K562 (cell line): Measurements from ENCODE around the gene ZNF709. TPM values are rescaled to one million over a fixed set of nuclear protein-coding genes. Genes with fewer than 3 reads are reported as not detected.
A peak's percentile ranks its signal among the peaks of the same experiment; 100 is the strongest.

Source experiments
- CREBBP ChIP-seq: IDR thresholded peaks from one replicate; pipeline ENCODE4 v1.6.1; 2012; ENCODE audit warnings: low read depth, mild to moderate bottlenecking, control low read depth, inconsistent platforms, low read length
- DLX4 ChIP-seq: fragments of 250-450 bp; sonication (Bioruptor Pico); IDR thresholded peaks from 2 replicates; pipeline ENCODE4 v1.6.1; 2021; ENCODE audit warnings: mild to moderate bottlenecking
- DMBX1 ChIP-seq: fragments of 250-450 bp; sonication (Bioruptor Pico); IDR thresholded peaks from 2 replicates; pipeline ENCODE4 v1.8.0; 2022; ENCODE audit warnings: inconsistent platforms, mild to moderate bottlenecking, moderate library complexity, borderline replicate concordance
- E2F8 ChIP-seq: fragments of 450-650 bp; IDR thresholded peaks from 2 replicates; pipeline ENCODE4 v1.7.1; 2018; ENCODE audit warnings: mild to moderate bottlenecking, low read depth; ENCODE audit not compliant: partially characterized antibody
- EGR1 ChIP-seq: fragments of 450-650 bp; conservative IDR thresholded peaks from 2 replicates; pipeline ENCODE4 v1.6.1; 2017; ENCODE audit warnings: mild to moderate bottlenecking
- EP300 ChIP-seq: IDR thresholded peaks from 2 replicates; pipeline ENCODE4 v1.6.1; 2012; ENCODE audit warnings: low read length, improper control_type of control experiment
- ETV6 ChIP-seq, 3 experiments: fragments of 150-350 bp in 1 of 3; sonication (generic) in 1 of 3; formaldehyde crosslinking in 1 of 3; IDR thresholded peaks; 2 replicates each; pipeline versions ENCODE4 v1.6.1 to v1.8.0; 2014 to 2022; ENCODE audit warnings: borderline replicate concordance in 2 of 3, low read depth in 2 of 3, antibody characterized with exemption in 1 of 3, low read length in 1 of 3, mild to moderate bottlenecking in 1 of 3, missing genetic modification reagents in 1 of 3
- FOXM1 ChIP-seq, 2 experiments: fragments of 450-650 bp in 1 of 2; sonication (generic) in 1 of 2; formaldehyde crosslinking in 1 of 2; IDR thresholded peaks; 2 replicates each; pipeline versions ENCODE4 v1.6.1 to v1.9.0; 2017 to 2022; ENCODE audit warnings: low read depth in 2 of 2, mild to moderate bottlenecking in 2 of 2, missing genetic modification reagents in 1 of 2, moderate library complexity in 1 of 2
- HNRNPK ChIP-seq: fragments of 200-400 bp; formaldehyde crosslinking; IDR thresholded peaks from one replicate; pipeline ENCODE4 v1.6.1; 2018; ENCODE audit warnings: mild to moderate bottlenecking, low read depth, low read length; ENCODE audit not compliant: poor library complexity, severe bottlenecking
- HNRNPUL1 ChIP-seq: fragments of 200-400 bp; formaldehyde crosslinking; IDR thresholded peaks from 2 replicates; pipeline ENCODE4 v1.6.1; 2017; ENCODE audit warnings: low read length
- ID3 ChIP-seq, 2 experiments: fragments of 250-450 bp in 1 of 2; fragments of 450-650 bp in 1 of 2; sonication (Bioruptor Pico) in 1 of 2; IDR thresholded peaks; 2 replicates each; pipeline versions ENCODE4 v1.6.1 to v1.8.0; 2016 to 2021; ENCODE audit warnings: mild to moderate bottlenecking in 2 of 2, moderate library complexity in 2 of 2, missing compliant biosample characterization in 1 of 2, missing genetic modification characterization in 1 of 2
- KHSRP ChIP-seq: fragments of 450-650 bp; IDR thresholded peaks from 2 replicates; pipeline ENCODE4 v1.6.1; 2017
- KLF16 ChIP-seq: IDR thresholded peaks from 2 replicates; pipeline ENCODE4 v1.6.1; 2016; ENCODE audit warnings: antibody characterized with exemption
- LCOR ChIP-seq: sonication (generic); formaldehyde crosslinking; IDR thresholded peaks from 2 replicates; pipeline ENCODE4 v1.8.0; 2022; ENCODE audit warnings: mild to moderate bottlenecking, missing genetic modification reagents
- MAX ChIP-seq: sonication (generic); formaldehyde crosslinking; IDR thresholded peaks from 2 replicates; pipeline ENCODE4 v1.9.0; 2022; ENCODE audit warnings: mild to moderate bottlenecking, missing genetic modification reagents
- NFE2L1 ChIP-seq: fragments of 450-650 bp; IDR thresholded peaks from 2 replicates; pipeline ENCODE4 v1.6.1; 2016; ENCODE audit warnings: missing genetic modification characterization, low read depth, mild to moderate bottlenecking, missing compliant biosample characterization, moderate library complexity, borderline replicate concordance
- PURB ChIP-seq: sonication (generic); formaldehyde crosslinking; IDR thresholded peaks from 2 replicates; pipeline ENCODE4 v1.9.0; 2021; ENCODE audit warnings: low read depth, mild to moderate bottlenecking, missing genetic modification reagents
- THRAP3 ChIP-seq: fragments of 450-650 bp; IDR thresholded peaks from 2 replicates; pipeline ENCODE4 v1.6.1; 2016; ENCODE audit warnings: mild to moderate bottlenecking, inconsistent platforms, borderline replicate concordance
- ZFP1 ChIP-seq: fragments of 450-650 bp; formaldehyde crosslinking; IDR thresholded peaks from 2 replicates; pipeline ENCODE4 v1.4.0; 2020; ENCODE audit warnings: mild to moderate bottlenecking, mixed read lengths
- ZFP30 ChIP-seq: fragments of 250-450 bp; sonication (Bioruptor Pico); IDR thresholded peaks from 2 replicates; pipeline ENCODE4 v1.8.0; 2022; ENCODE audit warnings: moderate library complexity, mild to moderate bottlenecking, inconsistent platforms, borderline replicate concordance
- ZKSCAN3 ChIP-seq: fragments of 250-450 bp; sonication (Bioruptor Pico); IDR thresholded peaks from 2 replicates; pipeline ENCODE4 v1.4.0; 2020
- ZNF124 ChIP-seq: sonication (generic); formaldehyde crosslinking; IDR thresholded peaks from 2 replicates; pipeline ENCODE4 v1.8.1; 2022; ENCODE audit warnings: missing genetic modification reagents
- ZNF551 ChIP-seq: fragments of 250-450 bp; sonication (Bioruptor Pico); IDR thresholded peaks from 2 replicates; pipeline ENCODE4 v1.5.0; 2021; ENCODE audit warnings: mild to moderate bottlenecking, moderate library complexity
- polyA plus RNA-seq, 8 experiments: library from polyadenylated mRNA; depleted of rRNA in 4 of 8; stranded (reverse) in 5 of 8; unstranded in 3 of 8; fragments of >200 nt; fragmentation: Nextera tagmentation in 2 of 8; fragmentation: Illumina TruSeq in 1 of 8; extraction: Ambion mirVana in 2 of 8; extraction: Trizol in 1 of 8; gene quantifications; 2 replicates each; pipeline versions ENCODE4 v1.2.1 to v1.2.3, GENCODE V29; 2011 to 2014; ENCODE audit warnings: inconsistent platforms in 1 of 8, missing spikeins in 1 of 8
- total RNA-seq, 7 experiments: library from RNA; depleted of rRNA in 6 of 7; stranded (reverse); fragments of >200 nt in 6 of 7; fragmentation: Illumina TruSeq in 2 of 7; extraction: Trizol in 2 of 7; gene quantifications; 2 replicates each; pipeline versions ENCODE4 v1.2.1 to v1.2.3, GENCODE V29; 2011 to 2021; ENCODE audit warnings: low replicate concordance in 1 of 7
- TF ChIP-seq, protein P1 (sequence below): fragments of 450-650 bp; conservative IDR thresholded peaks from 2 replicates; pipeline ENCODE4 v1.6.1; 2016; ENCODE audit warnings: missing genetic modification characterization, low read depth, mild to moderate bottlenecking, missing compliant biosample characterization, moderate library complexity

The ZNF709 gene
- total and polyA plus RNA-seq, 9 of the 15 experiments (the other 6 are each of a cell fraction or from before 2014, with no cell fraction given): 0.07 to 0.69 (median 0.18) TPM

- no peak for TF ChIP-seq THRAP3
- peak; percentile 14; the same call in 1 of the 2 replicates for TF ChIP-seq EP300
- TF ChIP-seq MAX (CRISPR knock-in tag): 0 out of 2 replicates have a peak, but pooled peaks have one; percentile 33
- TF ChIP-seq ZKSCAN3 (CRISPR knock-in tag): no peak
- no peak for TF ChIP-seq EGR1
- TF ChIP-seq FOXM1 (IDR thresholded peaks at IDR 0.05; ENCODE audit: low read depth): 0 out of 2 replicates have a peak, but pooled peaks have one; percentile 13
- TF ChIP-seq FOXM1 (CRISPR knock-in tag; IDR thresholded peaks at IDR 0.05; ENCODE audit: low read depth): no peak
- no peak for TF ChIP-seq ZNF551
- no peak for TF ChIP-seq DLX4
- no peak for TF ChIP-seq ZNF124 (CRISPR knock-in tag)
- TF ChIP-seq ZFP30 (CRISPR knock-in tag): no peak
- no peak for TF ChIP-seq DMBX1 (CRISPR knock-in tag)
- no peak for TF ChIP-seq LCOR (CRISPR knock-in tag)
- TF ChIP-seq KLF16: no peak
- no peak for TF ChIP-seq NFE2L1 (tag)
- TF ChIP-seq ID3 (CRISPR knock-in tag; IDR thresholded peaks at IDR 0.05): no peak
- TF ChIP-seq ID3 (tag; IDR thresholded peaks at IDR 0.05): no peak
- TF ChIP-seq ETV6 (IDR thresholded peaks at IDR 0.05; ENCODE audit: borderline replicate concordance in 1 of 2, low read depth in 2 of 2, low read length in 1 of 2): no peak
- TF ChIP-seq ETV6 (CRISPR knock-in tag; IDR thresholded peaks at IDR 0.05; ENCODE audit: borderline replicate concordance): no peak
- TF ChIP-seq, protein P1, sequence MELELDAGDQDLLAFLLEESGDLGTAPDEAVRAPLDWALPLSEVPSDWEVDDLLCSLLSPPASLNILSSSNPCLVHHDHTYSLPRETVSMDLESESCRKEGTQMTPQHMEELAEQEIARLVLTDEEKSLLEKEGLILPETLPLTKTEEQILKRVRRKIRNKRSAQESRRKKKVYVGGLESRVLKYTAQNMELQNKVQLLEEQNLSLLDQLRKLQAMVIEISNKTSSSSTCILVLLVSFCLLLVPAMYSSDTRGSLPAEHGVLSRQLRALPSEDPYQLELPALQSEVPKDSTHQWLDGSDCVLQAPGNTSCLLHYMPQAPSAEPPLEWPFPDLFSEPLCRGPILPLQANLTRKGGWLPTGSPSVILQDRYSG (tag): no peak
- no peak for TF ChIP-seq HNRNPUL1
- TF ChIP-seq ZFP1 (CRISPR knock-in tag): no peak
- TF ChIP-seq E2F8: no peak
- TF ChIP-seq KHSRP: no peak
- TF ChIP-seq PURB (CRISPR knock-in tag): no peak
- no peak for TF ChIP-seq CREBBP
- TF ChIP-seq HNRNPK: no peak
These were observed 72.7 kb downstream of the ZNF709 start (continued) for GRCh38 chr19:12411893-12412292.
